Thyroid gland (tissue), 4 donors: Measurements from ENCODE around the gene POGZ. TPM values are rescaled to one million over a fixed set of nuclear protein-coding genes. Genes with fewer than 3 reads are reported as not detected.

ENCODE experiments used
- DNase-seq, 2 donors: peaks; one replicate each; pipeline ENCODE4 v3.0.0-alpha.2; 2019
- H3K27ac ChIP-seq, 3 donors: fragments of 200-600 bp; sonication (generic); 1 replicate in 2 of 3; 2 replicates in 1 of 3; pipeline ENCODE4 v1.5.1; 2016 to 2019; ENCODE audit warnings: mild to moderate bottlenecking in 1 of 3, moderate library complexity in 1 of 3
- H3K27me3 ChIP-seq: fragments of 200-600 bp; sonication (generic); one replicate; pipeline ENCODE4 v1.5.1; 2019
- H3K36me3 ChIP-seq, 2 donors: fragments of 200-600 bp; sonication (generic); one replicate each; pipeline ENCODE4 v1.5.1; 2016 to 2019
- H3K4me1 ChIP-seq, 2 donors: fragments of 200-600 bp; sonication (generic); one replicate each; pipeline ENCODE4 v1.5.1; 2017 to 2019
- H3K4me3 ChIP-seq, 3 donors: fragments of 200-600 bp; sonication (generic); replicated peaks in 1 of 3; 1 replicate in 2 of 3; 2 replicates in 1 of 3; pipeline ENCODE4 v1.5.1; 2016; ENCODE audit warnings: mild to moderate bottlenecking in 1 of 3
- H3K9me3 ChIP-seq: fragments of 200-600 bp; sonication (generic); one replicate; pipeline ENCODE4 v1.5.1; 2017
- CTCF ChIP-seq, 6 experiments: fragments of 200-600 bp in 3 of 6; fragments of 450-650 bp in 3 of 6; sonication (generic) in 3 of 6; IDR thresholded peaks; one replicate each; pipeline ENCODE4 v1.5.1; 2016 to 2019; ENCODE audit warnings: antibody characterized with exemption in 6 of 6, mild to moderate bottlenecking in 2 of 6, inconsistent platforms in 1 of 6, moderate library complexity in 1 of 6
- POLR2A ChIP-seq, 2 donors: fragments of 450-650 bp; IDR thresholded peaks; one replicate each; pipeline ENCODE4 v1.6.1; 2017; ENCODE audit warnings: antibody characterized with exemption in 2 of 2, mild to moderate bottlenecking in 2 of 2, moderate library complexity in 1 of 2
- WGBS, 2 donors: methylation state at CpG; one replicate each; pipeline ENCODE4 v1.1.5; 2017; 5-methylcytosine and 5-hydroxymethylcytosine counted together
- intact Hi-C: fragments of 100-400 bp; cut with DNase I; formaldehyde crosslinking; loops from one replicate; pipeline ENCODE4 v1.15.1; 2023
- total RNA-seq, 4 donors: library from RNA; depleted of rRNA; stranded (reverse); fragments of >200 nt; gene quantifications; one replicate each; pipeline ENCODE4 v1.2.3, GENCODE V29; 2016

The POGZ gene
- total RNA-seq, 4 donors from 2014 or later = 66.0 to 103 (median 88.3) TPM

GRCh38 chr1:151457911-151458801 lies 1.1 kb downstream of the POGZ start:
- Histone ChIP-seq H3K27me3 (no peaks in the 10 kb centered on the region), H3K9me3 (no peaks in the 10 kb centered on the region), H3K4me3 (peak overlapping the region in 2 of 3 donors; percentile 56 to 67), H3K4me1 (peaks cover 4 to 18% of the 10 kb centered on the region in 2 donors), H3K27ac (peak overlapping the region; percentile 86 to 92 (median 89)), H3K36me3 (no peaks in the 10 kb centered on the region)
- peak in 1 of 2 donors; percentile 52 for TF ChIP-seq POLR2A (IDR thresholded peaks at IDR 0.05)
- TF ChIP-seq CTCF (IDR thresholded peaks at IDR 0.05) = no peak
- DNase-seq = peak; percentile 62 to 64
- 0 to 1% methylated on average over 26 to 32 of the region's 69 CpGs for WGBS, 2 donors
- intact Hi-C loops = no loop called here

- H3K9me3 ChIP-seq = no peaks in the 10 kb centered on the region
- H3K36me3 ChIP-seq = no peaks in the 10 kb centered on the region
- intact Hi-C loops = no loop called here
- no peak overlapping the region for H3K4me3 ChIP-seq
- no peaks in the 10 kb centered on the region for H3K27me3 ChIP-seq
- H3K4me1 ChIP-seq = peaks cover 4 to 18% of the 10 kb centered on the region in 2 donors
- TF ChIP-seq CTCF (IDR thresholded peaks at IDR 0.05) = no peak
- TF ChIP-seq POLR2A (IDR thresholded peaks at IDR 0.05) = no peak
- H3K27ac ChIP-seq = no peak overlapping the region
- WGBS, 2 donors = 91 to 93% methylated on average over 1 of the region's 1 CpG
- DNase-seq = no peak
These were observed 3.3 kb downstream of the POGZ start for GRCh38 chr1:151455966-151456365.

- Histone ChIP-seq H3K27me3 (no peaks in the 10 kb centered on the region), H3K4me1 (peaks cover 4 to 18% of the 10 kb centered on the region in 2 donors), H3K27ac (no peak overlapping the region), H3K4me3 (no peak overlapping the region), H3K36me3 (no peaks in the 10 kb centered on the region), H3K9me3 (no peaks in the 10 kb centered on the region)
- intact Hi-C loops = no loop called here
- TF ChIP-seq POLR2A (IDR thresholded peaks at IDR 0.05) (no peak), CTCF (IDR thresholded peaks at IDR 0.05) (no peak)
- 75 to 84% methylated on average over 2 of the region's 2 CpGs for WGBS, 2 donors
- DNase-seq = no peak
These were observed 4.1 kb downstream of the POGZ start for GRCh38 chr1:151455231-151455630.

GRCh38 chr1:151447696-151448095 lies 11.6 kb downstream of the POGZ start:
- no peak for DNase-seq
- 68 to 77% methylated on average over 2 of the region's 2 CpGs for WGBS, 2 donors
- Histone ChIP-seq H3K27me3 (no peaks in the 10 kb centered on the region), H3K4me3 (no peak overlapping the region), H3K9me3 (no peaks in the 10 kb centered on the region), H3K4me1 (peaks cover 7 to 15% of the 10 kb centered on the region in 2 donors), H3K27ac (no peak overlapping the region), H3K36me3 (no peaks in the 10 kb centered on the region)
- intact Hi-C loops = loop anchor here (10.0 kb wide), 1 partner anchor 287 kb away; no protein-coding TSS in a partner anchor
- TF ChIP-seq POLR2A (IDR thresholded peaks at IDR 0.05) (no peak), CTCF (IDR thresholded peaks at IDR 0.05) (no peak)

GRCh38 chr1:151444783-151445177 lies 14.5 kb downstream of the POGZ start:
- Histone ChIP-seq H3K9me3 (no peaks in the 10 kb centered on the region), H3K27ac (peak overlapping the region in 1 of 3 donors; percentile 9), H3K27me3 (no peaks in the 10 kb centered on the region), H3K4me1 (peaks cover 16 to 33% of the 10 kb centered on the region in 2 donors), H3K36me3 (no peaks in the 10 kb centered on the region), H3K4me3 (no peak overlapping the region)
- intact Hi-C loops = loop anchor here (10.0 kb wide), 1 partner anchor 290 kb away; no protein-coding TSS in a partner anchor
- 62 to 79% methylated on average over 4 of the region's 4 CpGs for WGBS, 2 donors
- no peak for TF ChIP-seq CTCF (IDR thresholded peaks at IDR 0.05)
- TF ChIP-seq POLR2A (IDR thresholded peaks at IDR 0.05) = no peak
- DNase-seq = no peak
